HG03060 (cell line): ENCODE data around the gene CHIC2.

Experiments
- ATAC-seq: cut with Tn5 transposase; IDR thresholded peaks from one replicate; pipeline ENCODE4 v1.9.1; 2021; ENCODE audit warnings: low read depth, moderate number of reproducible peaks; ENCODE audit not compliant: unreplicated experiment

The CHIC2 gene

GRCh38 chr4:54015423-54016030 is 48.9 kb downstream of the CHIC2 start:
- ATAC-seq = no peak

GRCh38 chr4:54014666-54015160 is 49.7 kb downstream of the CHIC2 start:
- no peak for ATAC-seq

GRCh38 chr4:54011201-54011600 is 53.2 kb downstream of the CHIC2 start:
- no peak for ATAC-seq

DNA sequence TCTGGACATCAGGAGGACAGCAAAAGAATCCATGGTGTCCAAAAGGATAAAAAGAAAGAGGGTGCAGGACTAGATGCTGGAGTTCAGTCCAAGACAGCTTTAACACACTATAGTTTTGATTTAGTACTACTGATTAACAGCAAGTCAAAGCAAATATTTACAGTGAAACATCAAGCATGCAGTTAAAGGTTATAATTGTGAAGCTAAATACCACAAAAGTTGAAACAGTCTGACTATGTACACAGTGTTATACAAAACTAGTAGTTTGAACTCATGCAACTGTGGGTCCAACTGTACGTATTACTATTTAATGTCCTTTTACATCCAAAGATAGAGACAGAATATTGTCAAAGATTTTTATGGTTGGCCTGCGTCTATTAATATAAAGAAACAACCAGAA is 57.6 kb downstream of the CHIC2 start:
- no peak for ATAC-seq

- no peak for ATAC-seq
Measured at GRCh38 chr4:54005475-54005874, 58.9 kb downstream of the CHIC2 start.

DNA sequence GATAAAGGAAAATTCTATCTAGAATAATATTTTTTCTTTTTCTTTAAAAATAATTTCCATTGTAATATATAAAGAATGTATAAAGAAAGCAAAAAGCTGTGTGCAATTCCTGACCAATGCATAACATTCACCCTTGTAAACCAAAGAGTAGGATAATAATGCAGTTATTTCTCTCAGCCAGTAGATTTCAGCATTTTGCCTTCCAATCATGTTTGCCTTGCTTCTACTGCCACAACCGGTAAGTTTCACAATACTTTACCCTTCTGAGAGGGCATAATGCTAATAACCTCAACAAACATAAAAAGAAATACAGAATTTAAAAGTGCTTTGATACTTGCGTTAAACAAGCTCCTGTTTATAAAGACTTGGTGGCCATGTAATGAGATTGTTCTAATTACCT is 59.9 kb downstream of the CHIC2 start:
- no peak for ATAC-seq

DNA sequence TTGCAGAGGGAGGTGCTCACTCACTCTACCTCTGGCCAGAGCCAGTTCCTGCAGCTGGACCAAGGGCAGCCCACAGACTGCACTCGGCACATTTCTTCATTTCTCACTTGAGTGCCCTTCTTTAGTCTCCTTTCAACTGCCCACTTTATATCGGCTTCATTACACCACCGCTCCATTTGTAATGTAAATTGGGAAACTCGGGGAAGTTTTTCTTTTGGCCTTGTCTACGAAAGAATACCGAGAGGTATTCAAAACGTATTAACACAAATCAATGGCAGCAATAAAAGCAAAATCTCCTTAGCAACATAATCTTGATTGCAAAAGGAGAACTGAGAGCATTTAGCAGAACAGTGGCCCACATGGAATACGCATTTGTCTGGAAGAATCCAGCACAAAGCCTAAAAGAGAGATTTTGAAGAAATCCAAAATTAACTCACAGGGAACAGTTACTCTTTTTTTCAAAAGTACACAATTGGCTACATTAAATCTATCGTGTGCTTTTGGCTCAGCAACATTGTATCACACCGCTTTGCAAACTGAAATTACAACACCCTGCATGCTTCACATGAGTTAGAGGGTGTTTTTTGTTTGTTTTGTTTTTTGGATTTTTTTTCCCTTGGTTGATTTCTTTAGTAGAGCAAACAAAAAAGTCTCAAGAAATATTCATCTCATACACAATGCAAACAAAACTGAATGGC is 62.6 kb downstream of the CHIC2 start:
- ATAC-seq = no peak

DNA sequence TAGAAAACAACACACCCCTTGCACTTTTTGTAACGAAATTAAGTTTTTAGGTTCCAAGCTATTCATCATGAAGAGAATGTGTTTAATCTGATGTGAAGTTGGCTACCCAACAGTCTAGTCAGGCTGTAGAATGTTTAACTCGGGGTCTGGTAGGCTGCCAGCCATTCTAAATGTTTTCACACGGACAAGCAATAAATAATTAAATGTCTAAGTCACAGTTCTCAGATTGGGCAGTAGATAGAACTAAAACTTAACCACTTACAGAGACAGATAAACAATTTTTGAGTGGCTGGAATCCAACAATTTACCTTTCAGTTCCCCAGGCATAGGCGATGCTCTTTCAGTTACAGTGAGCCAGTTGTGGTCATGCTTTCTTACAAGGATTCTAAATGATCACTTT is 66.5 kb downstream of the CHIC2 start:
- no peak for ATAC-seq

GRCh38 chr4:53994382-53995102 is 69.9 kb downstream of the CHIC2 start:
- no peak for ATAC-seq

DNA sequence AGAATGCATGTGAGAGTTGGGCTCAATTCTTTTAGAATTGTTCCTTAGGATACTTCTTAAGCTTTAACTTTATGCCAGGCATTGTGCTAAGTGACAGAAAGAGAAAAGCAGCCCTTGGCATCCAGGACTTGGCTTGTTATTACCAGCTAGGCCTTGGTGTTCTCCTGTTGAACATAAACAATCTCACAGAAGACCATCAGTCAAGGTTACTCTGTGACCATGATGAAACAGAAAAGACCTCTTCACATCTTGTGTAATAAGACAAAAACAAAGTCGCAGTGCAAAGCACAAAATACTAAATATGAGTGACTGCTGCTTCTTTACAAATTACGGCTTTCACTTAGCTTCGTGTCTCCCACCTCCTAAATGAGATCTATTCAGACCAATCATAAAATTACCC is 71.6 kb downstream of the CHIC2 start:
- no peak for ATAC-seq

DNA sequence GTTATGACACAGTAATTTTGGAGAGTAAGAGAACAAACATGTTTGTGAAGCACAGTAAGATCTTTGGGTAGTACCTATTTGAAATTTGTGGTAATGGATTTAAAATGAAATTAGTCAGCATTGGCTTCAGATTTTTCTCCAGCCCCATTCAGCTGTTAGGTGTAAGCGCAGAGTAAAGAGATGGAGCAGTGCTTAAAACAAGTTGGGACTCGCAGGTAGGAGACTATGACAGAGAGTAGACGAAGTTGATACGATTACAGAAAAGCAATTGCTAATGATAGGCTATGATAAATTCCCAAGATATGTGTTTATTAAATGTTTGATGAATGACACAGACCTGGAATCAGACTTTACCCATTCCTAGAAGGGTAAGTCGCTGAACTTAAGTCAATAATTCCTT is 72.6 kb downstream of the CHIC2 start:
- no peak for ATAC-seq

GRCh38 chr4:53990641-53991040 is 73.8 kb downstream of the CHIC2 start:
- ATAC-seq = no peak

GRCh38 chr4:53987761-53988171 is 76.6 kb downstream of the CHIC2 start:
- no peak for ATAC-seq

DNA sequence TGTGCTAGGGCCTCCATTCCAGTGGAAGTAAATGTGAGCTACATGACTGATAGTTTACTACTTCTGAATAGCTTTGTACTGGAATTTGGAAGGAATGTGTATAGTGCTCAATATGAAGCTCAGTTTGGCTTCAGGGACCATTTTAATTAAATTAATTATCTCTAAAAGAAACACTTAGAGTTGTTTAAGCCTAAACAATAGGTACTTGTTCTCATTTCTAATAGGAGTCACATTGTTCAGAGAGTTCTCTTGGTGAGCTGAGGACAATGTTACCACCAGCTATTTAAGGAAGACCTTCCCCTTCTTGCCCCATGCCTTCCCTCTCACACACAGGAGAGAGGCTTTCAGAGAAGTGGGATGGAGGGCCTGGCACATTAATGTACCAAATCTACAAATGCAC is 78.3 kb downstream of the CHIC2 start:
- no peak for ATAC-seq

DNA sequence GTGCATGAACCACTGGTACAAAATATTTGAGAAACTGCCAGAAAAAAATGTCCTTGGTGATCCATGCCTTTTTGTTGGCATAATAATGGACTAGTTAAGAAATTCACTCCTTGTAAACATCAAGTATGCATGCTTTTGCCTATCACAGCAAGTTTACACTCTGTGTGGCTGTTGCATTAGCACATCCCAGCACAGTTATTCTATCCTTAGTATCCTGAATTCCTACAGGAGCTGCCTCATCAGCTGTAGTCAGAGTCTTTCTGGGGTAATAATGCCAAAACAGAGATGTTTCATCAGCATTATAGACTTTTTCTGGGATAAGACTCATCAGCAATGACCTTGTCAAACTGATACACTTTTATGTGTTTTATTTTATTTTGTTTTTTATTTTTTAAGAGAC is 82.8 kb downstream of the CHIC2 start:
- ATAC-seq = no peak

DNA sequence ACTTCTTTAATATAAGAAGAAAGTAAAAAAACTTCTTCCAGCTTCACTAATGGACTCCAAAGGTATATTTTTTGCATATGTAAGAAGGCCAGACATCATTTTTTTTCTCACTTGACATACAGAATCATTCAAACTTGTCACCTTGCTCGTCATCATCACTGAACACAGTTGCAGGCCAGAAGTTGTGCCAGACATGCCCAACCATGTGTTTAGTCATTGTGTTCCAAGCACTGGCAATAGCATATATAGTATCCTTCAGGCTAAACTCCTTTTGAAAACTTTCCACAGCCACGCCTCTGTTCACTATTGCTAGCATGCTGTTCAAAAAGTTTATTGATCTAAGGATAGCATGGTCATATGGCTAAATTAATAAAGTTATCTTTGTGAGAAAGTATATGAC is 83.3 kb downstream of the CHIC2 start:
- no peak for ATAC-seq

DNA sequence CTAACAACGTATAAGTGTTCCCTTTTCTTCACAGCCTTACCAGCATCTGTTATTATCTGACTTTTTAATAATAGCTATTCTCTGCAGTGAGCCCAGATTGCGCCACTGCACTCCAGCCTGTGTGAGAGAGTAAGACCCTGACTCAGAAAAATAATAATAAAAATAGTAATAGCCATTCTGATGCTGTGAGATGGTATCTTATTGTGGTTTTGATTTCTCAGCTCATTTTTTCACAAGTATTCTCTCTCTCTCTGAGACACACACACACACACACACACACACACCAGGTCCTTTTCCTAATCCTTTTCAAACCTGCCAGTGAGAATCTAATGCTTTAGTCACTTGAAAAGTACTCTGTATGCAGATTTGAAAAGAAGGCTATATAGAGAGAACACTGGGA is 89.8 kb downstream of the CHIC2 start:
- ATAC-seq = no peak

DNA sequence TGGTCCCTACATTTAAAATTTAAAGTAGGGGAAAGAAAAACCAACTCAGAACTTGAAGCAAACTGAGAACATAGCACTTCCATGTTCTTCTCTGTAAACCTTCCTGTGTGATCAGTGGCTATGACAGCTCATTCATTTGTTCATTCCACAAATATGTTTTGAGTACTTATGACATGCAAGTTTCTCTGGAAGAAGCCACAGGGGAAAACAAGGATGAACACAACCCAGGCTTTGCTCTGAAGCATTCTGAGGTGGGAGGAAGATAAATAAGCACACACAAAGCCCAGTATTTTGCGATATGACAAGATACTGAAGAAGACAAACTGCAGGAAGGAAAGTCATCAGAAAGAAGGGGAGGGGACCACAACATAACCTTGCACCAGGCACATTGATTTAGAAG is 96.4 kb downstream of the CHIC2 start:
- ATAC-seq = no peak

- ATAC-seq = no peak
Measured at GRCh38 chr4:53963781-53964180, 100.6 kb downstream of the CHIC2 start.

GRCh38 chr4:53963336-53963735 is 101.1 kb downstream of the CHIC2 start:
- ATAC-seq = no peak

- no peak for ATAC-seq
Measured at GRCh38 chr4:53962516-53963225, 101.7 kb downstream of the CHIC2 start.
